ENCODE measurements around the gene FRMD8. TPM values are rescaled to one million over a fixed set of nuclear protein-coding genes. Genes with fewer than 3 reads are reported as not detected.
"Not testable (repeated sequence)": the region's sequence is repeated elsewhere in the genome, so short reads cannot be mapped to it uniquely, and the experiment has no call there.

Gene FRMD8
- polyA plus RNA-seq, 1 donor, result 8.9 TPM

DNA sequence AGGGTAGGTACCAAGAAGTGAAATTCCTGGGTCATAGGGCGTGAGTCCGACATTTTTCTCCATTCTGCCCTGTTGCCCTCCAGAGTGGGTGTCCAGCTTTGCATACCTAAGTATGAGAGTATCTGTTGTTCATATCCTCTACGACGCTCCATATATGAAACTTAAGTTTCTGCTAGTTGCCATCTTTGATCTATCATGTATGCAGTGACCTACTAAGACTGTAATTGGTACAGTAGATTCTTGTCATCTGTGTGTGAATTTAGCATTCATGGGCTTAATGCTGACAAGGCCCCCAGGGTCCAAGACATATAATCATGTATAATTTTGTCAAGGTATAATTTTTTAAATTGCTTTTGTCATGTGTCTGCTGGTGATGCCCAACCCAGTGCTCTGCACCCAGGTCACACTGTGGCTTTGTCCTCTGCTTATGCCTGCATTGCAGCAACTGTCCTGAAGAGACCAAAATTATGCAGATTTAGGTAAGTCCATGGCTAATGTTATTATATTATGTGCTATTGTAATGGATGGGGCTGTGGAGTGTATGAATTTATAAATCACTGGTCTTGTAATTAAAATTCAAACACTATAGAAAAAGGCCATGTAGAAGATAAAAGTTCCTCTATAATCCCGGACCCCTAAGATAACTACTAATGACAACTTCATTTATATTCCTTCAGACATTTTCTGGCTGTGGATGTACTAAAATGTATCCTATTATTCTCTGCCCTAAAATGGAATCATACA lies 48.4 kb downstream of the FRMD8 start:
- DNase-seq (ENCODE audit: low read depth), result no peak

DNA sequence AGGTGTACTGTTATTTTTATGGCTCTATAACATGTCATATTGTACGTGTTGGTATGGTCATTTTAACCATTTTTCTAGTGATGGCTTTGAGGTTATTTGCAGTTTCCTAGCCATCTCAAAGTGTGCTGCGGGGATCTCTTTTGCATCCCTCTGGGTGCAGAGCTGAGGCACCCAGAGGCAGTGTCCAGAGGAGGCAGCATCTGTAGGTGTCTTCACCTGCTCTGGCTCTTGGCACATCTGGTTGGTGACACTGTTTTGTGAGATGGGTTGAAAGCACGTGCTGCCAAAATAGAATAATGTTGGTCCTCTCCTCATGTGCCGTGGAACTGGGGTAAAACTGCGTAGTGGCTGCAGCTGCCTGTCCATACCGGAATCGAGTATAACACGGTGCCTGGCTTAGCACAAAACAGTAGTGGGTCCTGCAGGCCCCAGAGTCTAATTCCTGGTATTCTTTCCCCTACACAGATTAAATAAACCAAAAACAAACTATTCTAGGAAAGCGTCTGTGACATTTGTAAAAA lies 49.0 kb downstream of the FRMD8 start:
- DNase-seq (ENCODE audit: low read depth), result no peak

DNA sequence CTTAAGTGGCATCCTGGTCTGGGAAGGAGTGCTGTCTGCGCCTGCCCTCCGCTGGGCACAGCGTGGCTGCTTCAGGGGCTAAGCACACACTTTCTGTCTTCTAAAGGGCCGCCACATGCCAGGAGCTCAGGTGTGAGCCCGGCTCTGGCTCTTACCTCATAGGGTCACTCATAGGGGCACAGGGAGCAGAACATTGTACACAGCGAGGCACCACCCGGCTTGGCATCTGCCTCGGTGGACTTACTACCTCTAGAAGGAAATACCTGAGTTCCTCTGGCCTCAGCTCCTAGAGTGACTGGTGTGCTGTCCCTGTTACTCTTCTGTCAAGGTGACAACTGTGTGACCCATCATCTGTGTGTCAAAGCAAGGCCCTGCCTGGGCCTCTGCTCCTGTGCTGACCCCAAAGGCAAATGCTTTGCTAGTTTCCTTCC lies 49.6 kb downstream of the FRMD8 start:
- DNase-seq (ENCODE audit: low read depth), result no peak

DNA sequence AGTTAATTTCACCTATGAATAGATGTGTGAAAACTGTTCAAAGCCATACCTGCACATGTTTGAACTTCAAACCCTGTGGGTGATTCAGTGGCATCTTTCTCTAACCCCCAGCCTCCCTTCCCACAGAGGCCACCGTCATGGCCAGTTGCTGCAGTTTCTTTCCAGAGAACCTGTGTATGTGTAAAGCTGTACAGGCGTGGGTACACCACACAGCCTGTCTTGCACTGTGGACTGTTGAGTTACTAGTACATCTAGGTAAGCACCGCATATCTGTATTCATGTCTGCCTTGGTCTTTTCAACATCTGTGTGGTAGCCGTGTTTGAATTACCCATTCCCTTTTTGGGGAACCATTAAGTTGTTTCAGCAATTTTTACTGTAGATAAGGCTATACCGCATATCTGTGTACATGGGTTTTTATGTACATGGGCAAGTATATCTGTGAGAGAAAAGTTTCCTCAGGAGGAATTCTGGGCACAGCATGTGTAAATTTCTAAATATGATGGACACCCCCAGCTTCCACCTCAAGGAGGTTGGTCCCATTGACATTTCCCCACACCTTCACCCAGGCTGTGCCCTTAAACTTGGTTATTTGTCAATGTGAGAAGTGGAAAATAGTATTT lies 50.1 kb downstream of the FRMD8 start:
- no peak for DNase-seq (ENCODE audit: low read depth)

DNA sequence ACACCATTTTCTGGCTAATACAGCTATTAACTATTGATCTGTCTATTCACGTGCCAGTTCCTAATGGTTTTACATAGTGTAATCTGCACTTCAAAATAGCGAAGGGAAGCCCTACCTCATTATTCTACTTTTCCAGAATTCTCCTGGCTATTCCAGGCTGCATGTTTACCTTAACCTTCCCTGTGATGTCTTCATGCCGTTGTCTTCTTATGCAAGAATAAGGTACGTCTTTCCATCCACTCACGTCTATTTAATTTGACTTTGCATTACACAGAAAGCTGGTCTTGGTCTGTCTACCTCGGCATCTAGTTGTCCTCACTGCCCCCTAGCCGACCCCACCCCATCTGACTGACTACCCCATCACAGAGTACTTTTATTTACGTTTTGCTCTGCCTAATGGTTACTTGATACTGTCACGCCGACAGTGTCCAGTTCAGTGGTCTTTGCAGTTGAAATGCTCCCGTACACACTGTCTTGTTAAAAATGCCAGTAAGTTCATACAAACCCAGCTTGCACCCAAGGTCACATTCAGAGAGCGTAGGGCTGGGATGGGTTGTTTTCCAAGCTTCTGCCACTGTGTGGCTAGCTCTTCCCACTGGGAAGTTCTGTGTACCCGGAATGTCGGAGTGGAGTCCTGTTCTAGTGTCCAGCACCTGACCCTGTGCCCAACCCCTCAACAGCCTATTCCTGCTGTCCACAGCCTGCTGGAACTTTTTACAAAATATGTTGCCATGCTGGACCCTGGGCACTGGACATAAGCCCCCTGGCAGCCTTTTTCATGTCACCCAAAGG lies 51.2 kb downstream of the FRMD8 start:
- DNase-seq (ENCODE audit: low read depth), result no peak

DNA sequence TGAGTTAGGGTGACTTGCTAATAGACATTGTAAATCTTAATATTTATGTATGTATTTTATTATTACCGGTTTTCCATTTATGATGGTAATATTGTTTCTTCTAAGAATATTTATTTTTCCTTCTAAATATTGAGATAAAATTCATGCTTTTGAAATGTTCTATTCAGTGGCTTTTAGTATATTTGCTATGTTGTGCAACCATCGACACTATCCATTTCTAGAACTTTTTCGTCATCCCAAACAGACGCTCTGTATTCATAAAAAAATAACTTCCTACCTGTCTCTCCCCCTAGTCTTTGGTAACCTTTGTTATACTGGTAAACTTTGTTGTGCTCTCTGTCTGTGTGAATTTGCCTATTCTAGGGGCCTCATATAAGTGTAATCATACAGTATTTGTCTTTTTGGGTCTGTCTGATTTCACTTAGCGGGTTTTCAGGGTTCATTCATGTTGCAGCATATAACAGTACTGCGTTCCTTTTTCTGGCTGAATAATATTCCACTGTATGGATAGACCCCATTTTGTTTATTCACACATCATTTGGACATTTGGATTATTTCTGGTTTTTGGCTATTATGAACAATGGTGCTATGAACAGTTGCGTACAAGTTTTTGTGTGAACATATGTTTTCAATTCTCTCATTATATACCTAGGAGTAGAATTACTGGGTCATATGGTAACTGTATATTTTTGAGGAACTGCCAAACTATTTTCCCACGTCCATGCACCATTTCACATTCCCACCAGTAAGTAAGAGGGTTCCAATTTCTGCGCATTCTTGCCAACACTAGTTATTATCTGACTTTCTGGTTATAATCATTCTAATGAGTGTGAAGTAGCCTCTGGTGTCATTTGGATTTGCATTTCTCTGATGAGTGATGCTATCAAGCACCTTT lies 52.1 kb downstream of the FRMD8 start:
- no peak for DNase-seq (ENCODE audit: low read depth)

DNA sequence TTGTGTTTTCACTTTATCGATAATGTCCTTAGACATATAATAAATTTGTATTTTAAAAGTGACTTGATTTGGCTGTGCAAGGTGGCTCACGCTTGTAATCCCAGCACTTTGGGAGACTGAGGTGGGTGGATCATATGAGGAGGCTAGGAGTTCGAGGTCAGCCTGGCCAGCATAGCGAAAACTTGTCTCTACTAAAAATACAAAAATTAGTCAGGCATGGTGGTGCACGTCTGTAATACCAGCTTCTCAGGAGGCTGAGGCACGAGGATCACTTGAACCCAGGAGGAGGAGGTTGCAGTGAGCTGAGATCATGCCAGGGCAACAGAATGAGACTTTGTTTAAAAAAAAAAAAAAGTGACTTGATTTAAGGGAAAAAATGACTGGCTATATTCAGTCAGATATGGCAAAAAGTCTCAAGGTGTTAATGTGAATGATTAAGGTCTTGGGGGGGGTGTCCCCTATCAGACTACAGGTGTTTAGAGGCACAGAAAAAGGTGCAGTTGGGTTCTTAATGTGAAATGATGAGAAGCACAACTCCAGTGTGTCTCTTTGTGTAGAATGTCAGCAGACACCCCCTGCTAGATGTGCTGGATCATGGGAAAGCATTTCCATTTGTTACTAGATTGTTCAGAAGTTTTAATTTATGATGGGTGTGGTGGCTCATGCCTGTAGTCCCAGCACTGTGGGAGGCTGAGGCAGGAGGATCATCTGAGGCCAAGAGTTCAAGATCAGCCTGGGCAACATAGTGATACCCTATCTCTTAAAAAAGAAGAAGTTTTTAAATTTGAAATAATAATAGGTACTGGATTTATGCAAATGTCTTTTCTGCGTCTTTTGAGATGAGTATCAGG lies 53.1 kb downstream of the FRMD8 start:
- DNase-seq (ENCODE audit: low read depth), result no peak

DNA sequence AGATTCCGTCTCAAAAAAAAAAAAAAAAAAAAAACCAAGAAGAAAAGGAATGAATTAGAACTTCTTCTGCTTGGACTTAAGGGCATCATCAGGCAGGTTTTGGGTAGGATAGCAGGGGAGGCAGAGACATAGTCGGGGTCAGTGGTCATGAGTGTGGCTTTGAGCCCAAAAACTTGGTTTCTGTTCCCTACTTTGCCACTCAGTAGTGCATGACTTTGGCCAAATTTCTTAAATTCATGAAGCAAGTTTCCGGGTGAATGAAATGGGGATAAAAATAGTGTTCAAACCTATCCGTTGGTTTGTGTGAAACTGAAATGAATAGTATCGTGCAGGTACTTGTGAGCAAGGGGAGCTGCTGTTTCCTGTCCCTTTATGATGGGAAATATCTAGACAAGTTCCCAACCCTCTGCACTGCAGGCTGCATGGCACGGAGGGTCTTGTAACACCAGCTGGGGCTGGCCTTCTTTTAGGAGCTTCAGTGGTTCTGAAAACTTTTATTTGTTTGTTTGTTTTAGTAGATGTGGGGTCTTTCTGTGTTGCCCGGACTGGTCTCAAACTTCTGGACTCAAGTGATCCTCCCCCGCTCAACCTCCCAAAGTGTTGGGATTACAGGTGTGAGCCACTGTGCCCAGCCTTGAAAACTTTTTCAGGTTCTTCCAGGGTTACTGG lies 54.5 kb downstream of the FRMD8 start:
- DNase-seq (ENCODE audit: low read depth), result no peak

DNA sequence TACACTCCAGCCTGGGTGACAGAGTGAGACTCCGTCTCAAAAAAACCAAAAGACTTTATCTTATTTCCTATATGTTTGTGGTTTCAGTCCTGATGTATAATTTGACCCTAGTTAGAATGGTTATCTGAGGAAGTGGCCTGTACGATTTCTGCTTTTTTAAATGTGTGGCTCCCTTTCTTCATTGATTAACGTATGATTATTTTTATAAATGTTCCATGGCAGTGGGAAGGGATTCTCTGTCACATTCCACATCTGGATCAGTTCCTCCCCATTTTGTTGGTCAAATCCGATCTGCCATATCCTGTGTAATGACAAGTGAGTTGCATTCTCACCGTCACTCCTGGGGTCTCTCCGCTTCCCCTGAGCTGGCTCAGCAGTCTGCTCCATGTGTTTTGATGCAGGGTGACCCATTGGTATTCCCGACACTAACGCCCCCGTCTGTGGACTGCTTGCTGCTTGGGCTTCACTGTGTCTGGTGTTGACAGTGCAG lies 56.5 kb downstream of the FRMD8 start:
- no peak for DNase-seq (ENCODE audit: low read depth)

DNA sequence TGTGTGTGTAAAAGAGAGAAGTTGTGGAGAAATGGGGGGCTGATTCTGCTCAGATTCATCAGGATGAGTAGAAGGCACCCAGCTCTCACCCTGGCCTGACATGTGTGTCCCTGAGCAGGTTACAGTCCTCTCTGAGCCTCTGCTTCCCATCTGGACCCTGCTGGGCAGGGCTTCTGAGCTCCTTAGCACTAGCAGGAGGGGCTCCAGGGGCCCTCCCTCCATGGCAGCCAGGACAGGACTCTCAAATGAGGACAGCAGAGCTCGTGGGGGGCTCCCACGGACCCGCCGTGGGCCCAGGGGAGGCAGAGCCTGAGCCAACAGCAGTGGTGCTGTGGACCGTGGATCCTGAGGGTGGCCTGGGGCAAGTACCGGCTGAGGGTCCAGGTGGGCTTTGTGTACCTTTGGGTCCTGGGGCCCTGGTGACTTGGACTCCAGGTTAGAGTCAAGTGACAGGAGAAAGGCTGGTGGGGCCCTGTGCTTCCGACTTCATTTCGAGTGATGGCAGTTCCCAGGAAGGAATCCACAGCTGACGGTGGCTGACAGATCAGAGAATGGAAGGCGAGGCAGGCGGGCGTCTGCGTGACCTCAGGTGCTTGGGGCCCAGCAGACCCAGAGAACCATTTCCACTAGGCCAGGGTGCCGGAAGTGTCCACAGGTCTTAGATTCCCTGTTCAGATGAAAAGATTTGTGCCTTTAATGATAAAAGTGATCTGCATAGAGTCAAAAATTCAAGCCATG lies 58.0 kb downstream of the FRMD8 start:
- DNase-seq (ENCODE audit: low read depth), result no peak

DNA sequence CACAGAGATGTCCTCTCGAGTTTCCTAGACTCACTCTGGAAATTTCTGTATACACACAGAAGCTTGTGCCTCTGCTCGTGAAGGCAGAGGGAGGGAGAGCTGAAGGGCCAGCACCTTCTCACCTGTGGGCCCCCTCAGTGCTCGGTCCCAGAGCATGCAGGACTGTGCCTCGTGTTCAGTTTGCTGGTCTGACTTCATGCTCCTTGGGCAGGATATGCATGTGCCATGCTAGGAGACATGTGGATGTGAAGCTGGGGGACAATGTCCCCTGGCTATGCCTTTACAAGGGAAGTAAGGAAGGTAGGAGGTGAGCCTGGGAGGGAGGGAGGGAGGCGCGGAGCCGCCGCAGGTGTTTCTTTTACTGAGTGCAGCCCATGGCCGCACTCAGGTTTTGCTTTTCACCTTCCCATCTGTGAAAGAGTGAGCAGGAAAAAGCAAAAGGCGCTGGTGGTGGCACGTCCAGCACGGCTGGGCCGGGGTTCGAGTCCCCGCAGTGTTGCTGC lies 58.7 kb downstream of the FRMD8 start:
- DNase-seq (ENCODE audit: low read depth), result no peak

DNA sequence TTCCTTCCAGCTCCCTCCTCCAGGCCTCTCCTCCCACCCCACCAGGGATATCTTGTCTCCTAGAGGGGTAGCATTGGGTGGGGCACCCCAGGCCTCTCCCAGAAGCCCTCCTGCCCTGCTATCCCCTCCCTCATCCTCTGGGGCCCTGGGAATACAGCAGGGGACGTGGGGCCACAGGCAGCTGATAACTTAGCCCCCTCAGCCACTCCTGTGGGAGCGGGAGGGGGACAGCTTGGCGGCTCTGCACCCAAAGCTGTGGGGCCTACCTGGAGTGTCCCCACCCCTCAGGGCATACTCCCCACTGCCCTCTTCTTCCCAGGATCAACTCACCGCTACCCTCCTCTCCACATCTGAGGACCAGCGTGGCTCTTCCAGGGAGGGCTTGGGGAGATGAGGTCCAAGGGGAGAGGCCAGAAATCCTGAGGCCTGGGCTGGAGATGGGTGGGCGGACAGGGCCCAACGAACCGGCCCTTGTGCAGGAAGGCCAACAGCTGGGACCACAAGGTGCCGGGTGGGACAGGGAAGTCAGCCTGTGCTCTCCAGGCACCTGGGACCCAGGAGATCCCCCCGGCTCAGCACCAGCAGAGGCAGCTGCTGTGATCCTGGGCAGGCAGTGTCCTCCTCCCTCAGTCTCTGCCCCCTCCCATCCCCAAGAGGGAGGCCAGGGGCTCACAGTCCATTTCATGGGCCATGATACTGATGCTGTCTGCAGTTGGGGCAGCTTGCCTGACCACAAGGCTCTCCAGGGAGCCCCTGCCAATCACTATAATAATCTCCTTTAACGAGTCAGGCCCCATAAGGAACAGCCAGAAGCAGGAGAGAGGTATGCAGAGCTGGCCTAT lies 59.4 kb downstream of the FRMD8 start:
- DNase-seq (ENCODE audit: low read depth), result no peak

DNA sequence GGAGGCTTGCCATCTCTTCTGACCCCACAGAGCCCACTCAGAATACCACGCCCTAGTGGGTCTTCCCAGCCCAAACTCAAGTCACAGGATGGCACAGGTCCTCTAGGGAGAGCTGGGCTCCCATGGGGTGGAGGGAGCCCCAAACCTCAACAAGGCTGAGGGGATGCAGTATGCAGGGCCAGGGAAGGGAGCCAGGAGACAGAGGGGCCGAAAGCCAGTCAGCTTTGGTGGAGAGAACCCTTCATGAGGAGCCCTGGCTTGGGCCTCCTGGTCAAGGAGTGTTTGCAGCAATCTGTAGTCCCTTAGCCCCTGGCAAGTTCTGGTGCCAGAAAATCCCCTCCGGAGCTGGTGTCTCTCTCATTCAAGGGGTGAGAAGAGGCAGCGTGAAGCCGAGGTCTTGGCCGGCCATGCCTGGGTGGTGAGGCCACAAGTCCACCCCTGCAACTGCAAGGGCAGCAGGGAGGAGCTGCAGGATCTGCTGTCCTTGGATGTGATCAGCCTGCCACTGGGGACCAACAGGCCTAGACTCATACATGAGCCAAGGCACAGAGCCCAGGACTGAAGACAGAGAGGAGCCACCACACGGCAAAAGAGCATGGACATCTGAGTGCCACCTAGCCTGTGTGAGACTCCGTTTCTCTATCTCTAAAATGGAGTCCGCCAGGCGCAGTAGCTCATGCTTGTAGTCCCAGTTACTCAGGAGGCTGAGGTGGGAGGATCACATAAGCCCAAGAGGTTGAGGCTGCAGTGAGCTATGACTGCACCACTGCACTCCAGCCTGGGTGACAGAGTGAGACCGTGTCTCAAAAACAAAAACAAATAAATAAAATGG lies 60.2 kb downstream of the FRMD8 start:
- no peak for DNase-seq (ENCODE audit: low read depth)

DNA sequence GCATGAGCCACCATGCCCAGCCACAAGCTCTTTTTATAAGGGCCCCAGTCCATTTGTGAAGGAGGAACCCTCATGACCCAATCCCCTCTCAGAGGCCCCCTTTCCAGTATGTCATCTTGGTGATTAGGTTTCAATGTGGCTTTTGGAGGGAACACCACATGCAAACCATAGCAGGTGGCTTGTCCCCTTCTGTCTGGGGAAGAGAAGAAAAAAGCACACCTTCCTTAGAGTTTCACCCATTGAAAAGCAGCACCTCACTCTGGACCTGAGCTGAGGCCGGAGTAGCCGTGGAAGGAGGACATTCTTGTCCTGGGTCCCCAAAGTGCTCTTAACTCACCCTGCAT lies 61.6 kb downstream of the FRMD8 start:
- DNase-seq (ENCODE audit: low read depth), result no peak

DNA sequence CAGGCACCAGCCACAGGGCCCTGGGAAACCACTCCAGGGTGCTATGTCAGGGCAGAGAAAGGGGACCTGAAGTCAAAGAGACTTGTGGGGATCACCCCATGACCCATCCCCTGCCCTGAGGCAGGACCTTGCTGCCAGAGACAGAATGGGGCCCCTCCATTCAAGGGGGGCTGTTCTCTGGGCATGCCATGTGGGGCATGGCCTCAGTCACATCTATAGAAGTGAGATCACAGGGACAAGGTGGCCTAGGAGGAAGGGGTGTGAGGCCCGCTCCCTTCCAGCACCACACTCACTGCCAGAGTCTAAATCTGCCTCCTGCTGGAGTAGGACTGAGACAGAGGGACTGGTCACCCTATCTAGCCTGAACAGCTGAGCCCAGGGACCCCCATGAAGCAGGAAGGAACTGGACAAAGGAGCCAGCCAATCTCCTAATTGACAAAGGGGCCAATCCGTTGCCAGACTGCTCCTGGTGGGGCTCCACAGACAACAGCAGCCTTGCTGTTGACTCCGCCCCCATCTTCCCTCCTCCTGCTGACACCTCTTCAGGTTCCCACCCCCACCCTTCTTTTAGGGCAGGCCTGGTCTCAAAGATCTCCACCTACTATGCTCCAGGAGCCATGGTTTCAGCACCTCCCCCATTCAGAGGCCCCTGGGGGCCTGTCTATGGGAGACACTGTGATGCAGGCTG lies 62.1 kb downstream of the FRMD8 start:
- DNase-seq (ENCODE audit: low read depth), result no peak

DNA sequence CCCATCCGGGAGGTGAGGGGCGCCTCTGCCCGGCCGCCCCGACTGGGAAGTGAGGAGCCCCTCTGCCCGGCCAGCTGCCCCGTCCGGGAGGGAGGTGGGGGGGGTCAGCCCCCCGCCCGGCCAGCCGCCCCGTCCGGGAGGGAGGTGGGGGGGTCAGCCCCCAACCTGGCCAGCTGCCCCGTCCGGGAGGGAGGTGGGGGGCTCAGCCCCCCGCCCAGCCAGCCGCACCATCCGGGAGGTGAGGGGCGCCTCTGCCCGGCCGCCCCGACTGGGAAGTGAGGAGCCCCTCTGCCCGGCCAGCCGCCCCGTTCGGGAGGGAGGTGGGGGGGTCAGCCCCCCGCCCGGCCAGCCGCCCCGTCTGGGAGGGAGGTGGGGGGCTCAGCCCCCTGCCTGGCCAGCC lies 64.9 kb downstream of the FRMD8 start:
- DNase-seq (ENCODE audit: low read depth), result not testable (repeated sequence)

DNA sequence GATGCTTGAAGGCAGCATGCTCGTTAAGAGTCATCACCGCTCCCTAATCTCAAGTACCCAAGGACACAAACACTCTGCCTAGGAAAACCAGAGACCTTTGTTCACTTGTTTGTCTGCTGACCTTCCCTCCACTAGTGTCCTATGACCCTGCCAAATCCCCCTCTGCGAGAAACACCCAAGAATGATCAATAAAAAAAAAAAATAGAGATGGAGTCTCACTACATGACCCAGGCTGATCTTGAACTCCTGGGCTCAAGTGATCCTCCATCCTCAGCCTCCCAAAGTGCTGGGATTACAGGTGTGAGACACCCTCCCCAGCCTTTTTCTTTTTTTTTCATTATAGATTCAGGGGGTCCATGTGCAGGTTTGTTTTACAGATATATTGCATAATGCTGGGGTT lies 65.8 kb downstream of the FRMD8 start:
- not testable (repeated sequence) for DNase-seq (ENCODE audit: low read depth)
